GM23338 (cell line): ENCODE data around the gene SLC38A9. TPM values are rescaled to one million over a fixed set of nuclear protein-coding genes. Genes with fewer than 3 reads are reported as not detected.
A peak's percentile ranks its signal among the peaks of the same experiment; 100 is the strongest.

Source experiments
- ATAC-seq: fragments of 200-7000 bp; cut with Tn5 transposase; 3 replicates; pipeline ENCODE4 v1.9.1; 2020
- DNase-seq: peaks from one replicate; pipeline ENCODE4 v3.0.0-alpha.2; 2015; ENCODE audit warnings: low spot score
- H2AFZ ChIP-seq: fragments of 200-600 bp; sonication (generic); 2 replicates; pipeline ENCODE4 v1.8.0; 2016; ENCODE audit warnings: antibody characterized with exemption, mild to moderate bottlenecking, moderate library complexity
- H3F3A ChIP-seq: fragments of 200-600 bp; sonication (generic); replicated peaks from 2 replicates; pipeline ENCODE4 v1.8.0; 2017; ENCODE audit warnings: antibody characterized with exemption, mixed run types, low read depth
- H3K27ac ChIP-seq: fragments of 200-600 bp; sonication (generic); 2 replicates; pipeline ENCODE4 v1.6.1; 2016; ENCODE audit warnings: low read depth
- H3K27me3 ChIP-seq: fragments of 200-600 bp; sonication (generic); 2 replicates; pipeline ENCODE4 v1.8.0; 2016; ENCODE audit warnings: mild to moderate bottlenecking, mixed run types, moderate library complexity; ENCODE audit not compliant: insufficient read depth
- H3K36me3 ChIP-seq: fragments of 200-600 bp; sonication (generic); 2 replicates; pipeline ENCODE4 v1.8.0; 2016; ENCODE audit warnings: mild to moderate bottlenecking; ENCODE audit not compliant: insufficient read depth
- H3K4me1 ChIP-seq: fragments of 200-600 bp; sonication (generic); 2 replicates; pipeline ENCODE4 v1.8.0; 2016; ENCODE audit warnings: mild to moderate bottlenecking, moderate library complexity; ENCODE audit not compliant: insufficient read depth
- H3K4me2 ChIP-seq: fragments of 200-600 bp; sonication (generic); 2 replicates; pipeline ENCODE4 v1.7.1; 2017; ENCODE audit warnings: mixed run types
- H3K4me3 ChIP-seq: fragments of 200-600 bp; sonication (generic); 2 replicates; pipeline ENCODE4 v1.6.1; 2016; ENCODE audit warnings: mixed run types
- H3K79me2 ChIP-seq: fragments of 200-600 bp; sonication (generic); replicated peaks from 2 replicates; pipeline ENCODE4 v1.8.0; 2017; ENCODE audit warnings: mild to moderate bottlenecking; ENCODE audit not compliant: insufficient read depth
- H3K9me2 ChIP-seq: fragments of 200-600 bp; sonication (generic); 2 replicates; pipeline ENCODE4 v1.8.0; 2017; ENCODE audit not compliant: insufficient read depth
- H4K20me1 ChIP-seq: fragments of 200-600 bp; sonication (generic); replicated peaks from 2 replicates; pipeline ENCODE4 v1.8.0; 2017; ENCODE audit warnings: mild to moderate bottlenecking; ENCODE audit not compliant: insufficient read depth
- H3K27ac Mint-ChIP-seq: 2 replicates; pipeline ENCODE4 v1.8.0; 2020; ENCODE audit warnings: inconsistent platforms, mild to moderate bottlenecking, moderate library complexity, mixed read lengths
- H3K27me3 Mint-ChIP-seq: 3 replicates; pipeline ENCODE4 v1.8.0; 2022; ENCODE audit warnings: low read depth, mild to moderate bottlenecking, moderate library complexity, mixed read lengths, inconsistent platforms; ENCODE audit not compliant: insufficient read depth, poor library complexity
- H3K36me3 Mint-ChIP-seq: 3 replicates; pipeline ENCODE4 v1.8.0; 2021; ENCODE audit warnings: low read depth, mild to moderate bottlenecking, inconsistent platforms, moderate library complexity, mixed read lengths
- H3K4me1 Mint-ChIP-seq: 3 replicates; pipeline ENCODE4 v1.8.0; 2020; ENCODE audit warnings: mild to moderate bottlenecking, inconsistent platforms, mixed read lengths
- H3K4me3 Mint-ChIP-seq: 3 replicates; pipeline ENCODE4 v1.8.0; 2021; ENCODE audit warnings: moderate library complexity, mild to moderate bottlenecking, inconsistent platforms, mixed read lengths
- H3K9me3 Mint-ChIP-seq: 3 replicates; pipeline ENCODE4 v1.8.0; 2020; ENCODE audit warnings: moderate library complexity, mild to moderate bottlenecking, inconsistent platforms, mixed read lengths
- CREB1 ChIP-seq: fragments of 250-450 bp; sonication (Bioruptor Pico); IDR thresholded peaks from 2 replicates; pipeline ENCODE4 v1.5.0; 2020; ENCODE audit warnings: low read depth, mild to moderate bottlenecking, moderate library complexity
- EZH2 ChIP-seq: fragments of 200-600 bp; sonication (generic); IDR thresholded peaks from one replicate; pipeline ENCODE4 v1.8.0; 2017; ENCODE audit warnings: antibody characterized with exemption, mild to moderate bottlenecking, low read depth; ENCODE audit not compliant: unreplicated experiment
- EZH2phosphoT487 ChIP-seq: fragments of 200-600 bp; sonication (generic); IDR thresholded peaks from one replicate; pipeline ENCODE4 v1.8.1; 2018; ENCODE audit warnings: antibody characterized with exemption; ENCODE audit not compliant: unreplicated experiment
- JUNB ChIP-seq: IDR thresholded peaks from one replicate; pipeline ENCODE4 v1.6.1; 2016; ENCODE audit warnings: antibody characterized with exemption; ENCODE audit not compliant: unreplicated experiment
- NANOG ChIP-seq: IDR thresholded peaks from 2 replicates; pipeline ENCODE4 v1.6.1; 2016; ENCODE audit warnings: antibody characterized with exemption, borderline replicate concordance
- POLR2AphosphoS5 ChIP-seq: IDR thresholded peaks from 2 replicates; pipeline ENCODE4 v1.6.1; 2016; ENCODE audit warnings: antibody characterized with exemption, low read depth
- STAT1 ChIP-seq: IDR thresholded peaks from one replicate; pipeline ENCODE4 v1.6.1; 2016; ENCODE audit warnings: antibody characterized with exemption; ENCODE audit not compliant: unreplicated experiment
- ZNF114 ChIP-seq: fragments of 250-450 bp; sonication (Bioruptor Pico); IDR thresholded peaks from 2 replicates; pipeline ENCODE4 v1.5.0; 2020; ENCODE audit warnings: mild to moderate bottlenecking, moderate library complexity
- ZNF331 ChIP-seq: fragments of 250-450 bp; sonication (Bioruptor Pico); IDR thresholded peaks from 2 replicates; pipeline ENCODE4 v1.5.0; 2020; ENCODE audit warnings: low read depth, mild to moderate bottlenecking, moderate library complexity
- polyA plus RNA-seq: library from polyadenylated mRNA; unstranded; fragments of >200 nt; fragmentation: Nextera tagmentation; extraction: Ambion mirVana; gene quantifications from 2 replicates; pipeline ENCODE4 v1.2.1, GENCODE V29; 2016
- total RNA-seq: library from RNA; depleted of rRNA; stranded (reverse); fragments of >200 nt; shearing (Covaris generic); gene quantifications from 2 replicates; pipeline ENCODE4 v1.2.3, GENCODE V29; 2014
- TF ChIP-seq, protein P1 (sequence below): IDR thresholded peaks from one replicate; pipeline ENCODE4 v1.6.1; 2018; ENCODE audit warnings: antibody characterized with exemption; ENCODE audit not compliant: unreplicated experiment
- TF ChIP-seq, protein P2 (sequence below): IDR thresholded peaks from 2 replicates; pipeline ENCODE4 v1.6.1; 2016; ENCODE audit warnings: antibody characterized with exemption
- TF ChIP-seq, protein P3 (sequence below), 2 experiments: fragments of 200-600 bp in 1 of 2; sonication (generic) in 1 of 2; conservative IDR thresholded peaks; 2 replicates each; pipeline versions ENCODE4 v1.5.1 to v1.6.1; 2016 to 2017; ENCODE audit warnings: antibody characterized with exemption in 2 of 2, low read depth in 2 of 2, mild to moderate bottlenecking in 2 of 2, moderate library complexity in 1 of 2

Gene SLC38A9
- total and polyA plus RNA-seq, 2 experiments from 2014 or later = 30.8 to 64.8 TPM

DNA sequence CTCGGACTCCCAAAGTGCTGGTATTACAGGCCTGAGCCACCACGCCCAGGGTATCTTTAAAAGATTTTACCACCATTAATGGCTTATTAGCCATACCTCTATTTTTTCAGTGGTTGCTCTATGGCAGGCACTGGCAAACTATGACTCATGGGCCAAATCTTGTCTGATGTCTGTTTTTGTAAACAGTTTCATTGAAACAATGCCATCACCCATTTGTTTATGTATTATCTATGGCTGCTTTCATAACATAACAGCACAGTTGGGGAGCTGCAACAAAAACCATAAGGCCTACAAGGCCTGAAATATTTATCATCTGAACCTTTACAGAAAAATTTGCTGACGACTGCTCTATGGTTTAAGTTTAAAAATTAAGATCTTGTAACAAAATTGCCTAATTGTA is 66.8 kb downstream of the SLC38A9 start (continued):
- TF ChIP-seq, protein P1, sequence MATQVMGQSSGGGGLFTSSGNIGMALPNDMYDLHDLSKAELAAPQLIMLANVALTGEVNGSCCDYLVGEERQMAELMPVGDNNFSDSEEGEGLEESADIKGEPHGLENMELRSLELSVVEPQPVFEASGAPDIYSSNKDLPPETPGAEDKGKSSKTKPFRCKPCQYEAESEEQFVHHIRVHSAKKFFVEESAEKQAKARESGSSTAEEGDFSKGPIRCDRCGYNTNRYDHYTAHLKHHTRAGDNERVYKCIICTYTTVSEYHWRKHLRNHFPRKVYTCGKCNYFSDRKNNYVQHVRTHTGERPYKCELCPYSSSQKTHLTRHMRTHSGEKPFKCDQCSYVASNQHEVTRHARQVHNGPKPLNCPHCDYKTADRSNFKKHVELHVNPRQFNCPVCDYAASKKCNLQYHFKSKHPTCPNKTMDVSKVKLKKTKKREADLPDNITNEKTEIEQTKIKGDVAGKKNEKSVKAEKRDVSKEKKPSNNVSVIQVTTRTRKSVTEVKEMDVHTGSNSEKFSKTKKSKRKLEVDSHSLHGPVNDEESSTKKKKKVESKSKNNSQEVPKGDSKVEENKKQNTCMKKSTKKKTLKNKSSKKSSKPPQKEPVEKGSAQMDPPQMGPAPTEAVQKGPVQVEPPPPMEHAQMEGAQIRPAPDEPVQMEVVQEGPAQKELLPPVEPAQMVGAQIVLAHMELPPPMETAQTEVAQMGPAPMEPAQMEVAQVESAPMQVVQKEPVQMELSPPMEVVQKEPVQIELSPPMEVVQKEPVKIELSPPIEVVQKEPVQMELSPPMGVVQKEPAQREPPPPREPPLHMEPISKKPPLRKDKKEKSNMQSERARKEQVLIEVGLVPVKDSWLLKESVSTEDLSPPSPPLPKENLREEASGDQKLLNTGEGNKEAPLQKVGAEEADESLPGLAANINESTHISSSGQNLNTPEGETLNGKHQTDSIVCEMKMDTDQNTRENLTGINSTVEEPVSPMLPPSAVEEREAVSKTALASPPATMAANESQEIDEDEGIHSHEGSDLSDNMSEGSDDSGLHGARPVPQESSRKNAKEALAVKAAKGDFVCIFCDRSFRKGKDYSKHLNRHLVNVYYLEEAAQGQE = no peak
- TF ChIP-seq, protein P2, sequence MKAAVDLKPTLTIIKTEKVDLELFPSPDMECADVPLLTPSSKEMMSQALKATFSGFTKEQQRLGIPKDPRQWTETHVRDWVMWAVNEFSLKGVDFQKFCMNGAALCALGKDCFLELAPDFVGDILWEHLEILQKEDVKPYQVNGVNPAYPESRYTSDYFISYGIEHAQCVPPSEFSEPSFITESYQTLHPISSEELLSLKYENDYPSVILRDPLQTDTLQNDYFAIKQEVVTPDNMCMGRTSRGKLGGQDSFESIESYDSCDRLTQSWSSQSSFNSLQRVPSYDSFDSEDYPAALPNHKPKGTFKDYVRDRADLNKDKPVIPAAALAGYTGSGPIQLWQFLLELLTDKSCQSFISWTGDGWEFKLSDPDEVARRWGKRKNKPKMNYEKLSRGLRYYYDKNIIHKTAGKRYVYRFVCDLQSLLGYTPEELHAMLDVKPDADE = no peak
- TF ChIP-seq STAT1 (no peak), JUNB (no peak), EZH2phosphoT487 (no peak), NANOG (no peak), CREB1 (CRISPR knock-in tag) (no peak)

DNA sequence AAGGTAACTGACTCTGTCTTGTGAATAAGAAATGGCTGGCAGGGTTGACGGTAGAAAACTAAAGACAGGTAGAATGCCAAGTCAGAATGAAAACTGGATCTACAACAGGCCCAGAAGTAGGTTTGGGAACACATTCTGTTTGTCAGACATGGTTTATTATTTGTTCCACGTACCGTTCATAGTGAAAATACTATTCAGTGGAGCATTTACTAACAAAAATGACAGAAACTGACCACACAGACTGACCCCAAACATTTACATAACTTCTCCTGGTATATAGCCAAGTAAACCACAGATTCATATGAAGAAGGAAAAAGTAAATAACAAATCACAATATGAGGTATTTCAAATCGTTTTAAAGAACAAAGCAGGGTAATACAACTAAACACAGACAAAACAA is 73.7 kb downstream of the SLC38A9 start:
- H3K27ac ChIP-seq = no peak overlapping the region
- H3K9me3 Mint-ChIP-seq = no peaks in the 10 kb centered on the region
- no peak for ATAC-seq
- TF ChIP-seq POLR2AphosphoS5 (no peak), NANOG (no peak), ZNF114 (CRISPR knock-in tag) (no peak), ZNF331 (CRISPR knock-in tag) (no peak), JUNB (no peak), EZH2phosphoT487 (no peak), EZH2 (no peak)
- TF ChIP-seq, protein P1 = no peak
- TF ChIP-seq, protein P3, sequence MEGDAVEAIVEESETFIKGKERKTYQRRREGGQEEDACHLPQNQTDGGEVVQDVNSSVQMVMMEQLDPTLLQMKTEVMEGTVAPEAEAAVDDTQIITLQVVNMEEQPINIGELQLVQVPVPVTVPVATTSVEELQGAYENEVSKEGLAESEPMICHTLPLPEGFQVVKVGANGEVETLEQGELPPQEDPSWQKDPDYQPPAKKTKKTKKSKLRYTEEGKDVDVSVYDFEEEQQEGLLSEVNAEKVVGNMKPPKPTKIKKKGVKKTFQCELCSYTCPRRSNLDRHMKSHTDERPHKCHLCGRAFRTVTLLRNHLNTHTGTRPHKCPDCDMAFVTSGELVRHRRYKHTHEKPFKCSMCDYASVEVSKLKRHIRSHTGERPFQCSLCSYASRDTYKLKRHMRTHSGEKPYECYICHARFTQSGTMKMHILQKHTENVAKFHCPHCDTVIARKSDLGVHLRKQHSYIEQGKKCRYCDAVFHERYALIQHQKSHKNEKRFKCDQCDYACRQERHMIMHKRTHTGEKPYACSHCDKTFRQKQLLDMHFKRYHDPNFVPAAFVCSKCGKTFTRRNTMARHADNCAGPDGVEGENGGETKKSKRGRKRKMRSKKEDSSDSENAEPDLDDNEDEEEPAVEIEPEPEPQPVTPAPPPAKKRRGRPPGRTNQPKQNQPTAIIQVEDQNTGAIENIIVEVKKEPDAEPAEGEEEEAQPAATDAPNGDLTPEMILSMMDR (conservative IDR thresholded peaks at IDR 0.05; ENCODE audit: low read depth in 2 of 2) = no peak
- TF ChIP-seq, protein P2 = no peak

More for the DNA sequence above, 73.7 kb downstream of the SLC38A9 start:
- H3F3A ChIP-seq = no peaks in the 10 kb centered on the region
- peaks cover 23% of the 10 kb centered on the region for H3K4me1 ChIP-seq
- peak overlapping the region; percentile 20 for H3K27ac Mint-ChIP-seq
- DNase-seq = no peak
- no peaks in the 10 kb centered on the region for H3K36me3 ChIP-seq
- H3K4me1 Mint-ChIP-seq = peaks cover 25% of the 10 kb centered on the region
- no peaks in the 10 kb centered on the region for H4K20me1 ChIP-seq
- H3K27me3 Mint-ChIP-seq = peaks cover 2% of the 10 kb centered on the region
- H3K27me3 ChIP-seq = no peaks in the 10 kb centered on the region
- no peak overlapping the region for H3K4me3 ChIP-seq
- peaks cover 2% of the 10 kb centered on the region; the same call in 1 of the 3 replicates for H3K36me3 Mint-ChIP-seq
- no peaks in the 10 kb centered on the region for H3K9me2 ChIP-seq
- no peak overlapping the region for H3K4me3 Mint-ChIP-seq
- H3K4me2 ChIP-seq = no peak overlapping the region
- no peaks in the 10 kb centered on the region for H3K79me2 ChIP-seq
- no peak overlapping the region for H2AFZ ChIP-seq
